ENCODE data around the gene ABLIM1. TPM values are rescaled to one million over a fixed set of nuclear protein-coding genes. Genes with fewer than 3 reads are reported as not detected.

The ABLIM1 gene
- total RNA-seq, 1 experiment from 2014 or later: 62.1 TPM

GRCh38 chr10:114426476-114426875, 231.6 kb downstream of the ABLIM1 start (continued):
- TF ChIP-seq, protein P1, sequence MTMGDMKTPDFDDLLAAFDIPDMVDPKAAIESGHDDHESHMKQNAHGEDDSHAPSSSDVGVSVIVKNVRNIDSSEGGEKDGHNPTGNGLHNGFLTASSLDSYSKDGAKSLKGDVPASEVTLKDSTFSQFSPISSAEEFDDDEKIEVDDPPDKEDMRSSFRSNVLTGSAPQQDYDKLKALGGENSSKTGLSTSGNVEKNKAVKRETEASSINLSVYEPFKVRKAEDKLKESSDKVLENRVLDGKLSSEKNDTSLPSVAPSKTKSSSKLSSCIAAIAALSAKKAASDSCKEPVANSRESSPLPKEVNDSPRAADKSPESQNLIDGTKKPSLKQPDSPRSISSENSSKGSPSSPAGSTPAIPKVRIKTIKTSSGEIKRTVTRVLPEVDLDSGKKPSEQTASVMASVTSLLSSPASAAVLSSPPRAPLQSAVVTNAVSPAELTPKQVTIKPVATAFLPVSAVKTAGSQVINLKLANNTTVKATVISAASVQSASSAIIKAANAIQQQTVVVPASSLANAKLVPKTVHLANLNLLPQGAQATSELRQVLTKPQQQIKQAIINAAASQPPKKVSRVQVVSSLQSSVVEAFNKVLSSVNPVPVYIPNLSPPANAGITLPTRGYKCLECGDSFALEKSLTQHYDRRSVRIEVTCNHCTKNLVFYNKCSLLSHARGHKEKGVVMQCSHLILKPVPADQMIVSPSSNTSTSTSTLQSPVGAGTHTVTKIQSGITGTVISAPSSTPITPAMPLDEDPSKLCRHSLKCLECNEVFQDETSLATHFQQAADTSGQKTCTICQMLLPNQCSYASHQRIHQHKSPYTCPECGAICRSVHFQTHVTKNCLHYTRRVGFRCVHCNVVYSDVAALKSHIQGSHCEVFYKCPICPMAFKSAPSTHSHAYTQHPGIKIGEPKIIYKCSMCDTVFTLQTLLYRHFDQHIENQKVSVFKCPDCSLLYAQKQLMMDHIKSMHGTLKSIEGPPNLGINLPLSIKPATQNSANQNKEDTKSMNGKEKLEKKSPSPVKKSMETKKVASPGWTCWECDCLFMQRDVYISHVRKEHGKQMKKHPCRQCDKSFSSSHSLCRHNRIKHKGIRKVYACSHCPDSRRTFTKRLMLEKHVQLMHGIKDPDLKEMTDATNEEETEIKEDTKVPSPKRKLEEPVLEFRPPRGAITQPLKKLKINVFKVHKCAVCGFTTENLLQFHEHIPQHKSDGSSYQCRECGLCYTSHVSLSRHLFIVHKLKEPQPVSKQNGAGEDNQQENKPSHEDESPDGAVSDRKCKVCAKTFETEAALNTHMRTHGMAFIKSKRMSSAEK (CRISPR knock-in tag; IDR thresholded peaks at IDR 0.05; ENCODE audit: borderline replicate concordance): no peak
- TF ChIP-seq AFF4 (CRISPR knock-in tag; IDR thresholded peaks at IDR 0.05; ENCODE audit: borderline replicate concordance): no peak
- no peak for TF ChIP-seq RELA (CRISPR knock-in tag; IDR thresholded peaks at IDR 0.05; ENCODE audit: borderline replicate concordance)
- TF ChIP-seq SOX15 (CRISPR knock-in tag; IDR thresholded peaks at IDR 0.05): no peak
- TF ChIP-seq, protein P2, sequence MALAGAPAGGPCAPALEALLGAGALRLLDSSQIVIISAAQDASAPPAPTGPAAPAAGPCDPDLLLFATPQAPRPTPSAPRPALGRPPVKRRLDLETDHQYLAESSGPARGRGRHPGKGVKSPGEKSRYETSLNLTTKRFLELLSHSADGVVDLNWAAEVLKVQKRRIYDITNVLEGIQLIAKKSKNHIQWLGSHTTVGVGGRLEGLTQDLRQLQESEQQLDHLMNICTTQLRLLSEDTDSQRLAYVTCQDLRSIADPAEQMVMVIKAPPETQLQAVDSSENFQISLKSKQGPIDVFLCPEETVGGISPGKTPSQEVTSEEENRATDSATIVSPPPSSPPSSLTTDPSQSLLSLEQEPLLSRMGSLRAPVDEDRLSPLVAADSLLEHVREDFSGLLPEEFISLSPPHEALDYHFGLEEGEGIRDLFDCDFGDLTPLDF (CRISPR knock-in tag; IDR thresholded peaks at IDR 0.05): no peak
- TF ChIP-seq, protein P3, sequence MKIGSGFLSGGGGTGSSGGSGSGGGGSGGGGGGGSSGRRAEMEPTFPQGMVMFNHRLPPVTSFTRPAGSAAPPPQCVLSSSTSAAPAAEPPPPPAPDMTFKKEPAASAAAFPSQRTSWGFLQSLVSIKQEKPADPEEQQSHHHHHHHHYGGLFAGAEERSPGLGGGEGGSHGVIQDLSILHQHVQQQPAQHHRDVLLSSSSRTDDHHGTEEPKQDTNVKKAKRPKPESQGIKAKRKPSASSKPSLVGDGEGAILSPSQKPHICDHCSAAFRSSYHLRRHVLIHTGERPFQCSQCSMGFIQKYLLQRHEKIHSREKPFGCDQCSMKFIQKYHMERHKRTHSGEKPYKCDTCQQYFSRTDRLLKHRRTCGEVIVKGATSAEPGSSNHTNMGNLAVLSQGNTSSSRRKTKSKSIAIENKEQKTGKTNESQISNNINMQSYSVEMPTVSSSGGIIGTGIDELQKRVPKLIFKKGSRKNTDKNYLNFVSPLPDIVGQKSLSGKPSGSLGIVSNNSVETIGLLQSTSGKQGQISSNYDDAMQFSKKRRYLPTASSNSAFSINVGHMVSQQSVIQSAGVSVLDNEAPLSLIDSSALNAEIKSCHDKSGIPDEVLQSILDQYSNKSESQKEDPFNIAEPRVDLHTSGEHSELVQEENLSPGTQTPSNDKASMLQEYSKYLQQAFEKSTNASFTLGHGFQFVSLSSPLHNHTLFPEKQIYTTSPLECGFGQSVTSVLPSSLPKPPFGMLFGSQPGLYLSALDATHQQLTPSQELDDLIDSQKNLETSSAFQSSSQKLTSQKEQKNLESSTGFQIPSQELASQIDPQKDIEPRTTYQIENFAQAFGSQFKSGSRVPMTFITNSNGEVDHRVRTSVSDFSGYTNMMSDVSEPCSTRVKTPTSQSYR (CRISPR knock-in tag; IDR thresholded peaks at IDR 0.05): no peak
- TF ChIP-seq, protein P4, sequence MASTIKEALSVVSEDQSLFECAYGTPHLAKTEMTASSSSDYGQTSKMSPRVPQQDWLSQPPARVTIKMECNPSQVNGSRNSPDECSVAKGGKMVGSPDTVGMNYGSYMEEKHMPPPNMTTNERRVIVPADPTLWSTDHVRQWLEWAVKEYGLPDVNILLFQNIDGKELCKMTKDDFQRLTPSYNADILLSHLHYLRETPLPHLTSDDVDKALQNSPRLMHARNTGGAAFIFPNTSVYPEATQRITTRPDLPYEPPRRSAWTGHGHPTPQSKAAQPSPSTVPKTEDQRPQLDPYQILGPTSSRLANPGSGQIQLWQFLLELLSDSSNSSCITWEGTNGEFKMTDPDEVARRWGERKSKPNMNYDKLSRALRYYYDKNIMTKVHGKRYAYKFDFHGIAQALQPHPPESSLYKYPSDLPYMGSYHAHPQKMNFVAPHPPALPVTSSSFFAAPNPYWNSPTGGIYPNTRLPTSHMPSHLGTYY (CRISPR knock-in tag; IDR thresholded peaks at IDR 0.05): no peak
- no peak for TF ChIP-seq ZBTB21 (CRISPR knock-in tag; IDR thresholded peaks at IDR 0.05; ENCODE audit: borderline replicate concordance)
- TF ChIP-seq IRF2 (CRISPR knock-in tag; IDR thresholded peaks at IDR 0.05; ENCODE audit: borderline replicate concordance, low read depth): no peak
- TF ChIP-seq ZNF263 (CRISPR knock-in tag; IDR thresholded peaks at IDR 0.05; ENCODE audit: low read depth): no peak

DNA sequence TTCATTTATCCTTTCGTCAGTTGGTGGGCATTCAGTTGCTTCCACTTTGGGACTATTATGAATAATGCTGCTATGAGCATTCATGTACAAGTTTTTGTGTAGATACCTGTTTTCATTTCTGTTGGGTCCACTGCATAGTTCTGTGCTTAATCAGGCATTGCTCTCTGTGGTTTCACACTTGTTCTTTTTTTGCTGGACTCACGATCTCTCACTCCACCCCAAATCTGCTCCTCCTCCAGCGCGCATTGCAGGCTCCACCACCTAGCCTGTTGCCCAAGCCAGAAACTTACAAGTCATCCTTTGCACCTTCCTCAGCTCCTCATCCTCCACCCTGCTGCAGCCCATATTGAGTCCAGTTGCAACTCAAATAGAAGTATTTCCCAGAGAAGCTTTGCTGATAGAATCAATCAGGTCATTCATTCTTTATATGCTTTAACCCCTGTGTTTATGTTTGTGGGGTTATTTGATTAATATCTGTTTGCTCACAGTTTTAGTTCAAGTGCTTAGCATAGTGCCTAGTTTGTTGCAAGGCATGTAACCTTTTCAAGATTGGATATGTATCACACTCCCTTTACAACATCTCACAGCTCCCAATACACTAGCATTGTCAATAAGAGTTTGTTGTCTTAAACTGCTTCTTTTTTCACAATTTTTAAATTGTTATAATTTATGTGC, 237.1 kb downstream of the ABLIM1 start:
- no peak for ATAC-seq
- ChIA-PET POLR2A (no interaction called here), CTCF (no interaction called here)
- Mint-ChIP-seq H3K4me1 (no peaks in the 10 kb centered on the region), H3K27ac (no peak overlapping the region), H3K36me3 (no peaks in the 10 kb centered on the region), H3K4me3 (no peak overlapping the region), H3K9me3 (peaks cover 15% of the 10 kb centered on the region), H3K27me3 (ENCODE audit: low read depth) (peaks cover 5% of the 10 kb centered on the region)
- no peak for DNase-seq (ENCODE audit: low spot score)
- TF ChIP-seq NR1H2 (CRISPR knock-in tag; IDR thresholded peaks at IDR 0.05): no peak
- TF ChIP-seq CBFB (CRISPR knock-in tag; IDR thresholded peaks at IDR 0.05; ENCODE audit: low read depth): no peak
- TF ChIP-seq, protein P5, sequence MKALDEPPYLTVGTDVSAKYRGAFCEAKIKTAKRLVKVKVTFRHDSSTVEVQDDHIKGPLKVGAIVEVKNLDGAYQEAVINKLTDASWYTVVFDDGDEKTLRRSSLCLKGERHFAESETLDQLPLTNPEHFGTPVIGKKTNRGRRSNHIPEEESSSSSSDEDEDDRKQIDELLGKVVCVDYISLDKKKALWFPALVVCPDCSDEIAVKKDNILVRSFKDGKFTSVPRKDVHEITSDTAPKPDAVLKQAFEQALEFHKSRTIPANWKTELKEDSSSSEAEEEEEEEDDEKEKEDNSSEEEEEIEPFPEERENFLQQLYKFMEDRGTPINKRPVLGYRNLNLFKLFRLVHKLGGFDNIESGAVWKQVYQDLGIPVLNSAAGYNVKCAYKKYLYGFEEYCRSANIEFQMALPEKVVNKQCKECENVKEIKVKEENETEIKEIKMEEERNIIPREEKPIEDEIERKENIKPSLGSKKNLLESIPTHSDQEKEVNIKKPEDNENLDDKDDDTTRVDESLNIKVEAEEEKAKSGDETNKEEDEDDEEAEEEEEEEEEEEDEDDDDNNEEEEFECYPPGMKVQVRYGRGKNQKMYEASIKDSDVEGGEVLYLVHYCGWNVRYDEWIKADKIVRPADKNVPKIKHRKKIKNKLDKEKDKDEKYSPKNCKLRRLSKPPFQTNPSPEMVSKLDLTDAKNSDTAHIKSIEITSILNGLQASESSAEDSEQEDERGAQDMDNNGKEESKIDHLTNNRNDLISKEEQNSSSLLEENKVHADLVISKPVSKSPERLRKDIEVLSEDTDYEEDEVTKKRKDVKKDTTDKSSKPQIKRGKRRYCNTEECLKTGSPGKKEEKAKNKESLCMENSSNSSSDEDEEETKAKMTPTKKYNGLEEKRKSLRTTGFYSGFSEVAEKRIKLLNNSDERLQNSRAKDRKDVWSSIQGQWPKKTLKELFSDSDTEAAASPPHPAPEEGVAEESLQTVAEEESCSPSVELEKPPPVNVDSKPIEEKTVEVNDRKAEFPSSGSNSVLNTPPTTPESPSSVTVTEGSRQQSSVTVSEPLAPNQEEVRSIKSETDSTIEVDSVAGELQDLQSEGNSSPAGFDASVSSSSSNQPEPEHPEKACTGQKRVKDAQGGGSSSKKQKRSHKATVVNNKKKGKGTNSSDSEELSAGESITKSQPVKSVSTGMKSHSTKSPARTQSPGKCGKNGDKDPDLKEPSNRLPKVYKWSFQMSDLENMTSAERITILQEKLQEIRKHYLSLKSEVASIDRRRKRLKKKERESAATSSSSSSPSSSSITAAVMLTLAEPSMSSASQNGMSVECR (CRISPR knock-in tag; IDR thresholded peaks at IDR 0.05; ENCODE audit: borderline replicate concordance): no peak
- TF ChIP-seq, protein P6, sequence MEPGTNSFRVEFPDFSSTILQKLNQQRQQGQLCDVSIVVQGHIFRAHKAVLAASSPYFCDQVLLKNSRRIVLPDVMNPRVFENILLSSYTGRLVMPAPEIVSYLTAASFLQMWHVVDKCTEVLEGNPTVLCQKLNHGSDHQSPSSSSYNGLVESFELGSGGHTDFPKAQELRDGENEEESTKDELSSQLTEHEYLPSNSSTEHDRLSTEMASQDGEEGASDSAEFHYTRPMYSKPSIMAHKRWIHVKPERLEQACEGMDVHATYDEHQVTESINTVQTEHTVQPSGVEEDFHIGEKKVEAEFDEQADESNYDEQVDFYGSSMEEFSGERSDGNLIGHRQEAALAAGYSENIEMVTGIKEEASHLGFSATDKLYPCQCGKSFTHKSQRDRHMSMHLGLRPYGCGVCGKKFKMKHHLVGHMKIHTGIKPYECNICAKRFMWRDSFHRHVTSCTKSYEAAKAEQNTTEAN (CRISPR knock-in tag; IDR thresholded peaks at IDR 0.05): no peak
- no peak for TF ChIP-seq NFE2L1 (CRISPR knock-in tag; IDR thresholded peaks at IDR 0.05)
- no peak for TF ChIP-seq ZBTB21 (CRISPR knock-in tag; IDR thresholded peaks at IDR 0.05; ENCODE audit: borderline replicate concordance)
